Keratinocyte (primary cell): ENCODE data around the gene MGRN1. TPM values are rescaled to one million over a fixed set of nuclear protein-coding genes. Genes with fewer than 3 reads are reported as not detected.

Experiments
- DNase-seq: peaks from one replicate; pipeline ENCODE4 v3.0.0-alpha.2; 2011; ENCODE audit warnings: low read depth, missing footprints, low spot score
- FAIRE-seq: peaks from 2 replicates; lab custom pipeline; 2011; peaks lifted over from hg19 to GRCh38; lab: Jason Lieb, UNC
- H2AFZ ChIP-seq: 2 replicates; pipeline ENCODE4 v1.6.0; 2012; ENCODE audit warnings: low read length, control low read depth, inconsistent platforms; ENCODE audit not compliant: control insufficient read depth
- H3K27ac ChIP-seq: 2 replicates; pipeline ENCODE4 v1.5.1; 2011; ENCODE audit warnings: low read length; ENCODE audit not compliant: control insufficient read depth, insufficient read depth
- H3K27me3 ChIP-seq: 3 replicates; pipeline ENCODE4 v1.6.0; 2011; ENCODE audit warnings: low read length; ENCODE audit not compliant: control insufficient read depth, insufficient read depth; ENCODE audit errors: extremely low read depth
- H3K36me3 ChIP-seq, 2 experiments: 2 replicates in 1 of 2; 3 replicates in 1 of 2; pipeline ENCODE4 v1.5.1; 2011; ENCODE audit warnings: low read length in 2 of 2, mild to moderate bottlenecking in 1 of 2; ENCODE audit not compliant: control insufficient read depth in 2 of 2, insufficient read depth in 2 of 2; ENCODE audit errors: extremely low read depth in 1 of 2
- H3K4me1 ChIP-seq: 3 replicates; pipeline ENCODE4 v1.5.1; 2011; ENCODE audit warnings: low read length; ENCODE audit not compliant: control insufficient read depth, insufficient read depth; ENCODE audit errors: extremely low read depth
- H3K4me2 ChIP-seq: 3 replicates; pipeline ENCODE4 v1.6.0; 2011; ENCODE audit warnings: low read depth, low read length; ENCODE audit not compliant: control insufficient read depth, insufficient read depth; ENCODE audit errors: extremely low read depth
- H3K4me3 ChIP-seq, 3 experiments: fragments of 200-600 bp in 1 of 3; sonication (generic) in 1 of 3; 2 replicates in 2 of 3; 3 replicates in 1 of 3; pipeline ENCODE4 v1.5.1; 2011 to 2016; ENCODE audit warnings: low read length in 3 of 3, mild to moderate bottlenecking in 3 of 3, control low read depth in 2 of 3, inconsistent platforms in 1 of 3, low read depth in 1 of 3, mixed read lengths in 1 of 3, mixed run types in 1 of 3, moderate library complexity in 1 of 3; ENCODE audit not compliant: control insufficient read depth in 2 of 3, insufficient read depth in 2 of 3; ENCODE audit errors: extremely low read depth in 1 of 3
- H3K79me2 ChIP-seq: 2 replicates; pipeline ENCODE4 v1.6.0; 2012; ENCODE audit warnings: low read length; ENCODE audit not compliant: control insufficient read depth, insufficient read depth
- H3K9ac ChIP-seq: 3 replicates; pipeline ENCODE4 v1.6.0; 2011; ENCODE audit warnings: low read length; ENCODE audit not compliant: control insufficient read depth, insufficient read depth; ENCODE audit errors: extremely low read depth
- H3K9me1 ChIP-seq: 3 replicates; pipeline ENCODE4 v1.6.0; 2011; ENCODE audit warnings: low read length; ENCODE audit not compliant: control insufficient read depth, insufficient read depth; ENCODE audit errors: extremely low read depth
- H3K9me3 ChIP-seq: 2 replicates; pipeline ENCODE4 v1.5.1; 2012; ENCODE audit warnings: low read depth, low read length; ENCODE audit not compliant: control insufficient read depth
- H4K20me1 ChIP-seq: 3 replicates; pipeline ENCODE4 v1.6.0; 2011; ENCODE audit warnings: low read length; ENCODE audit not compliant: control insufficient read depth, insufficient read depth; ENCODE audit errors: extremely low read depth
- EZH2 ChIP-seq: IDR thresholded peaks from one replicate; pipeline ENCODE4 v1.6.1; 2012; ENCODE audit warnings: inconsistent platforms, mild to moderate bottlenecking, low read length, moderate library complexity
- dilution Hi-C: fragments of 300-500 bp; cut with MboI; formaldehyde crosslinking; loops from one replicate; pipeline ENCODE4 v1.7.0; 2020; ENCODE audit warnings: low sequenced_read_pairs; ENCODE audit not compliant: extremely low pct_ligation_motif_present
- polyA plus RNA-seq, 5 experiments: library from polyadenylated mRNA; depleted of rRNA in 3 of 5; stranded (reverse) in 3 of 5; stranded (forward) in 1 of 5; unstranded in 1 of 5; fragments of >200 nt; gene quantifications; 1 replicate in 1 of 5; 2 replicates in 3 of 5; 3 replicates in 1 of 5; pipeline versions ENCODE4 v1.2.1 to v1.2.3, GENCODE V29; 2011 to 2012; ENCODE audit warnings: missing spikeins in 2 of 5, low read depth in 1 of 5, low replicate concordance in 1 of 5
- TF ChIP-seq, protein P1 (sequence below), 3 experiments: IDR thresholded peaks in 1 of 3; conservative IDR thresholded peaks in 1 of 3; optimal IDR thresholded peaks in 1 of 3; 2 replicates in 2 of 3; 3 replicates in 1 of 3; pipeline versions ENCODE3 to v1.5.1; 2011; ENCODE audit warnings: low read length in 3 of 3, mild to moderate bottlenecking in 3 of 3, moderate library complexity in 2 of 3, control low read depth in 1 of 3, inconsistent platforms in 1 of 3; ENCODE audit not compliant: insufficient read depth in 2 of 3; ENCODE audit errors: extremely low read depth in 1 of 3

MGRN1 gene
- polyA plus RNA-seq, 1 donor (not counting 4 experiments of a cell fraction or from before 2014, with no cell fraction given) = 1.9 TPM

GRCh38 chr16:4674926-4675530 is 50.4 kb downstream of the MGRN1 start:
- no peak for DNase-seq
- peak; percentile 32 for FAIRE-seq
- H3K36me3 ChIP-seq = peaks cover 0 to 14% of the 10 kb centered on the region in 2 experiments

DNA sequence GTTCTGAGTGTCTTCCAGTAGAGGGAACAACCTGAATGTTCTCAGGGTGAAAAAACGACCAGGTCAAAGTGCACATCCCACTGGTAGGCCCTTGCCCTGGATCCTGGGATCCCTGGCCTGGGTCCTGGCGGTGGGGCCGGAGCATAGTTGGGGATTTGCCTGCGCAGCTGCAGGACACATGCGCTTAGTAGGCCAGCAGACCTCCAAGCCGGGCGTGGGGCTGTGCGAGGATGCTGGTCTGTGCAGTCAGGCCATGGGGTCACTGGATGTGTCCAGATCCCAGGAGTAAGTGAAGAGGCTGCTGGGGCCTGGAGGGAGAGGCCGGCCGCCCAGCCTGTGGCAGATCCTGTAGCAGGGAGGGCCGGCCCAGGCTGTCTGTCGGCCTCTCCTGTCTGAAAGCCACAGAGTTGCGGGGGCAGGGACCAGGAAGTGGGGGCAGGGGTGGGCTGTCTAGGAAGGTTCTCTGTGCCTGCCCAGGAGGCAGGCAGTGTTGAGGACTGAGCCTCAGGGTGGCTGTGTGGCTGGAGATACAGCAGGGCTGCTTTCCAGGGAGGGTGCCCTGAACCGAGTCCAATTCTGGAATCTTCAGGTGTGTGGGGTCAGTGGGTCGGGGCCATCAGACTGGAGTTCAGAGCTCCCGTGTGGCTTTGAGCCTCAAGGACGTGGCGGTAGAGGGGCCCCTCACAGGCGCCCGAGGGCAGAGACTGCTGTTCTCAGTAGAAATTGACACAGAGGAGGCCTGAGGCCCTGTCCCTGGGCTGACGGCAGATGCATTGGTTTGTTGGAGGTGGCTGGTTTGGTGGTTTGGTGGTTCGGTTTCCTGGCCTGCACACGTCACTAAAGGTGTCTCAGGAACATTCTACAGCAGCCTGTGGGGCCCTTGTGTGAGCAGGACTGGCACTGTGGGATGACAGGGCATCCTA is 51.5 kb downstream of the MGRN1 start:
- Histone ChIP-seq H3K27ac (no peak overlapping the region), H3K4me2 (no peak overlapping the region), H3K9me3 (no peaks in the 10 kb centered on the region), H3K27me3 (no peaks in the 10 kb centered on the region), H3K9me1 (no peaks in the 10 kb centered on the region), H3K4me1 (peaks cover 18% of the 10 kb centered on the region), H2AFZ (no peak overlapping the region), H3K36me3 (peaks cover 0 to 12% of the 10 kb centered on the region in 2 experiments), H3K9ac (no peak overlapping the region), H3K4me3 (no peak overlapping the region), H3K79me2 (no peaks in the 10 kb centered on the region), H4K20me1 (no peaks in the 10 kb centered on the region)
- DNase-seq (no peak), FAIRE-seq (no peak)
- dilution Hi-C loops = no loop called here
- TF ChIP-seq, protein P1, sequence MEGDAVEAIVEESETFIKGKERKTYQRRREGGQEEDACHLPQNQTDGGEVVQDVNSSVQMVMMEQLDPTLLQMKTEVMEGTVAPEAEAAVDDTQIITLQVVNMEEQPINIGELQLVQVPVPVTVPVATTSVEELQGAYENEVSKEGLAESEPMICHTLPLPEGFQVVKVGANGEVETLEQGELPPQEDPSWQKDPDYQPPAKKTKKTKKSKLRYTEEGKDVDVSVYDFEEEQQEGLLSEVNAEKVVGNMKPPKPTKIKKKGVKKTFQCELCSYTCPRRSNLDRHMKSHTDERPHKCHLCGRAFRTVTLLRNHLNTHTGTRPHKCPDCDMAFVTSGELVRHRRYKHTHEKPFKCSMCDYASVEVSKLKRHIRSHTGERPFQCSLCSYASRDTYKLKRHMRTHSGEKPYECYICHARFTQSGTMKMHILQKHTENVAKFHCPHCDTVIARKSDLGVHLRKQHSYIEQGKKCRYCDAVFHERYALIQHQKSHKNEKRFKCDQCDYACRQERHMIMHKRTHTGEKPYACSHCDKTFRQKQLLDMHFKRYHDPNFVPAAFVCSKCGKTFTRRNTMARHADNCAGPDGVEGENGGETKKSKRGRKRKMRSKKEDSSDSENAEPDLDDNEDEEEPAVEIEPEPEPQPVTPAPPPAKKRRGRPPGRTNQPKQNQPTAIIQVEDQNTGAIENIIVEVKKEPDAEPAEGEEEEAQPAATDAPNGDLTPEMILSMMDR (optimal IDR thresholded peaks at IDR 0.05 in 1 of 3, IDR thresholded peaks at IDR 0.05 in 1 of 3, conservative IDR thresholded peaks at IDR 0.05 in 1 of 3; ENCODE audit: extremely low read depth in 1 of 3, insufficient read depth in 2 of 3, low read length in 3 of 3) = no peak
- TF ChIP-seq EZH2 = no peak

More at GRCh38 chr16:4674926-4675530, 50.4 kb downstream of the MGRN1 start:
- Histone ChIP-seq H3K4me1 (peaks cover 8% of the 10 kb centered on the region), H3K4me3 (no peak overlapping the region), H3K27ac (no peak overlapping the region), H3K27me3 (no peaks in the 10 kb centered on the region), H3K9me1 (no peaks in the 10 kb centered on the region), H3K4me2 (no peak overlapping the region), H2AFZ (no peak overlapping the region), H3K79me2 (no peaks in the 10 kb centered on the region), H3K9me3 (no peaks in the 10 kb centered on the region), H4K20me1 (no peaks in the 10 kb centered on the region), H3K9ac (no peak overlapping the region)
- dilution Hi-C loops = no loop called here
- TF ChIP-seq, protein P1 (optimal IDR thresholded peaks at IDR 0.05 in 1 of 3, IDR thresholded peaks at IDR 0.05 in 1 of 3, conservative IDR thresholded peaks at IDR 0.05 in 1 of 3; ENCODE audit: extremely low read depth in 1 of 3, insufficient read depth in 2 of 3, low read length in 3 of 3) = no peak
- TF ChIP-seq EZH2 = no peak
